A673 (cell line): Measurements from ENCODE around the gene KYNU. TPM values are rescaled to one million over a fixed set of nuclear protein-coding genes. Genes with fewer than 3 reads are reported as not detected.

Experiments
- BruUV-seq: library from RNA; stranded (reverse); fragments of 400-500 nt; replicated peaks from 2 replicates; lab custom pipeline; 2021; lab: Mats Ljungman, UMichigan
- CTCF ChIA-PET: fragments of 300-600 bp; sonication (Branson Sonifier 250); formaldehyde crosslinking; loops from one replicate; lab custom pipeline; 2022; ENCODE audit warnings: antibody characterized with exemption; lab: Charles Lee
- POLR2A ChIA-PET: fragments of 300-600 bp; sonication (Branson Sonifier 250); formaldehyde crosslinking; loops from one replicate; lab custom pipeline; 2022; ENCODE audit warnings: antibody characterized with exemption; ENCODE audit not compliant: low non-redundant PET; lab: Charles Lee
- DNase-seq: peaks from one replicate; pipeline ENCODE4 v3.0.0-alpha.2; 2015; ENCODE audit warnings: low spot score
- H3K27ac ChIP-seq: fragments of 200-600 bp; sonication (generic); 2 replicates; pipeline ENCODE4 v1.5.1; 2016; ENCODE audit warnings: mixed run types, low read depth, mild to moderate bottlenecking, mixed read lengths, antibody characterized with exemption, low read length; ENCODE audit not compliant: poor library complexity, severe bottlenecking
- H3K27me3 ChIP-seq: fragments of 200-600 bp; sonication (generic); replicated peaks from 2 replicates; pipeline ENCODE4 v1.6.1; 2017; ENCODE audit warnings: mixed run types, low read depth, mild to moderate bottlenecking, mixed read lengths, antibody characterized with exemption, low read length; ENCODE audit not compliant: insufficient read depth, poor library complexity
- H3K36me3 ChIP-seq: fragments of 200-600 bp; sonication (generic); 2 replicates; pipeline ENCODE4 v1.6.1; 2016; ENCODE audit warnings: mixed run types, mild to moderate bottlenecking, mixed read lengths, antibody characterized with exemption, low read length; ENCODE audit not compliant: insufficient read depth, poor library complexity, severe bottlenecking
- H3K4me1 ChIP-seq: fragments of 200-600 bp; sonication (generic); 2 replicates; pipeline ENCODE4 v1.6.1; 2017; ENCODE audit warnings: mixed run types, mild to moderate bottlenecking, mixed read lengths, antibody characterized with exemption, low read length; ENCODE audit not compliant: insufficient read depth, poor library complexity, severe bottlenecking
- H3K4me3 ChIP-seq: fragments of 200-600 bp; sonication (generic); 2 replicates; pipeline ENCODE4 v1.5.1; 2016; ENCODE audit warnings: low read depth, mixed run types, mild to moderate bottlenecking, mixed read lengths, low read length; ENCODE audit not compliant: poor library complexity, severe bottlenecking
- H3K9me3 ChIP-seq: fragments of 200-600 bp; sonication (generic); 2 replicates; pipeline ENCODE4 v1.6.1; 2016; ENCODE audit warnings: mixed run types, low read depth, mild to moderate bottlenecking, mixed read lengths, antibody characterized with exemption, low read length; ENCODE audit not compliant: poor library complexity, severe bottlenecking
- EZH2 ChIP-seq: fragments of 200-600 bp; sonication (generic); IDR thresholded peaks from 2 replicates; pipeline ENCODE4 v1.6.1; 2017; ENCODE audit warnings: borderline replicate concordance, low read depth, mild to moderate bottlenecking, mixed read lengths, antibody characterized with exemption, low read length; ENCODE audit not compliant: poor library complexity, severe bottlenecking
- intact Hi-C: fragments of 100-400 bp; cut with micrococcal nuclease; formaldehyde crosslinking; loops from one replicate; pipeline ENCODE4 v1.10.0; 2022; ENCODE audit not compliant: unreplicated experiment
- total RNA-seq: library from RNA; stranded (reverse); gene quantifications from 2 replicates; pipeline ENCODE4 v1.2.3, GENCODE V29; 2021
- TF ChIP-seq, protein P1 (sequence below): fragments of 300-800, 200-600 bp; sonication (generic); conservative IDR thresholded peaks from 2 replicates; pipeline ENCODE4 v1.5.1; 2017; ENCODE audit warnings: low read depth, mild to moderate bottlenecking, antibody characterized with exemption, low read length, moderate library complexity, mixed read lengths

Gene KYNU
- total RNA-seq, 1 experiment from 2014 or later = 2.5 TPM

DNA sequence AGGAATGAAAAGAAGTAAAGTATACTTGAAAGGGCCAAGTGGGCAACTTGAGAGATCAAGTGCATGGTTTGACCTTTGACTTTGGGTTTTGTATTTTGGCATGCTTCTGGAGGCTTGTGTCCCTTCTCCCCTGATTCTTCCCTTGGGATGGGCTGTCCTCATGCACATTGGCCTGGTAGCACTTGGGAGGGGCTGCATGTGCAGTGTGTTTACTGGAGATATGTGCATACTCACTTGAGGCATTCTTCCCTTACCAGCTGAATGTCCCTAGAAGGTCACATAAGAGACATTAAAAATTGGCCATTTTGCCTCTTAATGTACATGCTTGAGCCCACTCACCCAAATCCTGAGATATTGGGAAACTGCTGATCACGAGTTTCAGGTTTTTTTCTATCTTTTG is 65.2 kb downstream of the KYNU start:
- Histone ChIP-seq H3K4me1 (peaks cover 15% of the 10 kb centered on the region), H3K4me3 (no peak overlapping the region), H3K27me3 (no peaks in the 10 kb centered on the region), H3K9me3 (no peaks in the 10 kb centered on the region), H3K36me3 (no peaks in the 10 kb centered on the region), H3K27ac (no peak overlapping the region)
- no TSS peak for BruUV-seq
- DNase-seq = no peak
- intact Hi-C loops = no loop called here
- CTCF ChIA-PET = no interaction called here
- POLR2A ChIA-PET = no interaction called here
- TF ChIP-seq EZH2 = no peak
- TF ChIP-seq, protein P1, sequence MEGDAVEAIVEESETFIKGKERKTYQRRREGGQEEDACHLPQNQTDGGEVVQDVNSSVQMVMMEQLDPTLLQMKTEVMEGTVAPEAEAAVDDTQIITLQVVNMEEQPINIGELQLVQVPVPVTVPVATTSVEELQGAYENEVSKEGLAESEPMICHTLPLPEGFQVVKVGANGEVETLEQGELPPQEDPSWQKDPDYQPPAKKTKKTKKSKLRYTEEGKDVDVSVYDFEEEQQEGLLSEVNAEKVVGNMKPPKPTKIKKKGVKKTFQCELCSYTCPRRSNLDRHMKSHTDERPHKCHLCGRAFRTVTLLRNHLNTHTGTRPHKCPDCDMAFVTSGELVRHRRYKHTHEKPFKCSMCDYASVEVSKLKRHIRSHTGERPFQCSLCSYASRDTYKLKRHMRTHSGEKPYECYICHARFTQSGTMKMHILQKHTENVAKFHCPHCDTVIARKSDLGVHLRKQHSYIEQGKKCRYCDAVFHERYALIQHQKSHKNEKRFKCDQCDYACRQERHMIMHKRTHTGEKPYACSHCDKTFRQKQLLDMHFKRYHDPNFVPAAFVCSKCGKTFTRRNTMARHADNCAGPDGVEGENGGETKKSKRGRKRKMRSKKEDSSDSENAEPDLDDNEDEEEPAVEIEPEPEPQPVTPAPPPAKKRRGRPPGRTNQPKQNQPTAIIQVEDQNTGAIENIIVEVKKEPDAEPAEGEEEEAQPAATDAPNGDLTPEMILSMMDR = no peak

DNA sequence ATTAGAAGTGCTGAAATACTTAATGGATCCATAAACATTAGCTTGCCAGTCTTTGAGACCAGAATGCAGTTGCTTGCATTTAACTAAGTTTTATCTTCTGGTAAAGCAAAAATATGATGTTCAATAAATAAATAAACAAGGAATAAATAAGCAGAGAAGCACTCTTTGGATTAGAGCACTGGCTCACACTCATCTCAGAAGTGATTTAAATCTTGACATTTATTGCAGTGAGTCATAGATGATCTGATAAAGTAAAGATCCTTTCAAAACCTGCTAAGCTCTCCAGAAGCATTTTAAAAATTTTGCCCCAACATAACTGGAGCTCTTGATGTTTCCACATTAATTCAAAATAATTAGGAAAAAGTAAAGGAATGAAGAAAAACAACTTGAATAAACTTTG is 66.8 kb downstream of the KYNU start:
- DNase-seq = peak; percentile 72
- no peak overlapping the region for H3K4me3 ChIP-seq
- POLR2A ChIA-PET = interaction anchor here (0.6 kb wide), 1 partner anchor 931 kb away, joined by 3 read pairs; no protein-coding TSS in a partner anchor
- intact Hi-C loops = no loop called here
- H3K9me3 ChIP-seq = no peaks in the 10 kb centered on the region
- no peak overlapping the region for H3K27ac ChIP-seq
- CTCF ChIA-PET = no interaction called here
- peaks cover 15% of the 10 kb centered on the region for H3K4me1 ChIP-seq
- H3K27me3 ChIP-seq = no peaks in the 10 kb centered on the region
- TF ChIP-seq, protein P1 = no peak
- TF ChIP-seq EZH2 = no peak
- BruUV-seq = no TSS peak
- no peaks in the 10 kb centered on the region for H3K36me3 ChIP-seq

DNA sequence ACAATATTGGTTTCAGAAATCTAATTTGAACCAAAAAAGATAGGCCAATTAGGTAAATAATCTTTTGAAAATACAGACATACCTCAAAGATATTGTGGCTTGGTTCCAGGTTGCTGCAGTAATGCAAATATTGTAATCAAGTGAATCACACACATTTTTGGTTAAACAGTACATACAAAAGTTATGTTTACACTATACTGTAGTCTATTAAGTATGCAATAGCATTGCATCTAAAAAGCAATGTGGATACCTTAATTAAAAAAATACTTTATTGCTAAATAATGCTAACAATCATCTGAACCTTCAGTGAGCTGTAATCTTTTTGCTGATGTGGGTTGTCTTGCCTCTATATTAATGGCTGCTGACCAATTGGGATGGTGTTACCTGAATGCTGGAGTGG is 67.3 kb downstream of the KYNU start:
- no peak overlapping the region for H3K4me3 ChIP-seq
- no peak for TF ChIP-seq EZH2
- TF ChIP-seq, protein P1 = no peak
- H3K36me3 ChIP-seq = no peaks in the 10 kb centered on the region
- no peak overlapping the region for H3K27ac ChIP-seq
- BruUV-seq = no TSS peak
- DNase-seq = no peak
- intact Hi-C loops = no loop called here
- ChIA-PET CTCF (no interaction called here), POLR2A (interaction anchor here (0.6 kb wide), 1 partner anchor 931 kb away, joined by 3 read pairs; no protein-coding TSS in a partner anchor)
- H3K27me3 ChIP-seq = no peaks in the 10 kb centered on the region
- peaks cover 15% of the 10 kb centered on the region for H3K4me1 ChIP-seq
- H3K9me3 ChIP-seq = no peaks in the 10 kb centered on the region
